ENCODE data around the gene KLK10. TPM values are rescaled to one million over a fixed set of nuclear protein-coding genes. Genes with fewer than 3 reads are reported as not detected.

Gene KLK10
- not detected for polyA plus RNA-seq (2012; ENCODE audit: missing spikeins)

GRCh38 chr19:51019544-51019925, at the start of gene KLK10:
TSS of gene KLK10 (minus strand) at chr19:51019709. CDS start at chr19:51019130, 579 bp downstream.
- TF ChIP-seq TAF1 (IDR thresholded peaks at IDR 0.05; ENCODE audit: borderline replicate concordance, low read depth, low read length): no peak
- TF ChIP-seq POLR2A (IDR thresholded peaks at IDR 0.05; ENCODE audit: low read depth, low read length): no peak
- no peak for TF ChIP-seq POLR2AphosphoS5 (IDR thresholded peaks at IDR 0.05; ENCODE audit: low read depth, low read length)
- no peak for DNase-seq (ENCODE audit: insufficient read length)
- FAIRE-seq: no peak

- FAIRE-seq (no peak), DNase-seq (ENCODE audit: insufficient read length) (no peak)
- TF ChIP-seq POLR2A (IDR thresholded peaks at IDR 0.05; ENCODE audit: low read depth, low read length) (no peak), POLR2AphosphoS5 (IDR thresholded peaks at IDR 0.05; ENCODE audit: low read depth, low read length) (no peak), TAF1 (IDR thresholded peaks at IDR 0.05; ENCODE audit: borderline replicate concordance, low read depth, low read length) (no peak)
Observed at GRCh38 chr19:51066393-51067186, 47.1 kb upstream of the KLK10 start.

GRCh38 chr19:51065221-51065960, 45.9 kb upstream of the KLK10 start:
- no peak for FAIRE-seq
- DNase-seq (ENCODE audit: insufficient read length): no peak
- TF ChIP-seq TAF1 (IDR thresholded peaks at IDR 0.05; ENCODE audit: borderline replicate concordance, low read depth, low read length) (no peak), POLR2AphosphoS5 (IDR thresholded peaks at IDR 0.05; ENCODE audit: low read depth, low read length) (no peak), POLR2A (IDR thresholded peaks at IDR 0.05; ENCODE audit: low read depth, low read length) (no peak)

GRCh38 chr19:51064534-51065220, 45.2 kb upstream of the KLK10 start, which contains the start of gene KLK13:
TSS of gene KLK13 (minus strand) at chr19:51065092. CDS start at chr19:51065067, 25 bp downstream.
- no peak for FAIRE-seq
- DNase-seq (ENCODE audit: insufficient read length): no peak
- TF ChIP-seq TAF1 (IDR thresholded peaks at IDR 0.05; ENCODE audit: borderline replicate concordance, low read depth, low read length) (no peak), POLR2AphosphoS5 (IDR thresholded peaks at IDR 0.05; ENCODE audit: low read depth, low read length) (no peak), POLR2A (IDR thresholded peaks at IDR 0.05; ENCODE audit: low read depth, low read length) (no peak)

- DNase-seq (ENCODE audit: insufficient read length) (no peak), FAIRE-seq (no peak)
- no peak for TF ChIP-seq POLR2A (IDR thresholded peaks at IDR 0.05; ENCODE audit: low read depth, low read length)
Observed at GRCh38 chr19:51063664-51064063, 44.2 kb upstream of the KLK10 start.

GRCh38 chr19:51060973-51061372, 41.5 kb upstream of the KLK10 start:
- no peak for DNase-seq (ENCODE audit: insufficient read length)
- FAIRE-seq: no peak
- TF ChIP-seq POLR2AphosphoS5 (IDR thresholded peaks at IDR 0.05; ENCODE audit: low read depth, low read length): no peak
- TF ChIP-seq POLR2A (IDR thresholded peaks at IDR 0.05; ENCODE audit: low read depth, low read length): no peak
- no peak for TF ChIP-seq TAF1 (IDR thresholded peaks at IDR 0.05; ENCODE audit: borderline replicate concordance, low read depth, low read length)

GRCh38 chr19:51060336-51060735, 40.8 kb upstream of the KLK10 start:
- no peak for FAIRE-seq
- TF ChIP-seq POLR2AphosphoS5 (IDR thresholded peaks at IDR 0.05; ENCODE audit: low read depth, low read length) (no peak), TAF1 (IDR thresholded peaks at IDR 0.05; ENCODE audit: borderline replicate concordance, low read depth, low read length) (no peak), POLR2A (IDR thresholded peaks at IDR 0.05; ENCODE audit: low read depth, low read length) (no peak)

GRCh38 chr19:51059715-51060114, 40.2 kb upstream of the KLK10 start:
- FAIRE-seq: no peak
- no peak for DNase-seq (ENCODE audit: insufficient read length)

More at GRCh38 chr19:51060336-51060735, 40.8 kb upstream of the KLK10 start:
- no peak for DNase-seq (ENCODE audit: insufficient read length)

GRCh38 chr19:51055866-51056265, 36.4 kb upstream of the KLK10 start:
- no peak for TF ChIP-seq TAF1 (IDR thresholded peaks at IDR 0.05; ENCODE audit: borderline replicate concordance, low read depth, low read length)
- TF ChIP-seq POLR2AphosphoS5 (IDR thresholded peaks at IDR 0.05; ENCODE audit: low read depth, low read length): no peak
- no peak for TF ChIP-seq POLR2A (IDR thresholded peaks at IDR 0.05; ENCODE audit: low read depth, low read length)
- FAIRE-seq: no peak
- DNase-seq (ENCODE audit: insufficient read length): no peak

More at GRCh38 chr19:51059715-51060114, 40.2 kb upstream of the KLK10 start:
- TF ChIP-seq POLR2AphosphoS5 (IDR thresholded peaks at IDR 0.05; ENCODE audit: low read depth, low read length) (no peak), TAF1 (IDR thresholded peaks at IDR 0.05; ENCODE audit: borderline replicate concordance, low read depth, low read length) (no peak), POLR2A (IDR thresholded peaks at IDR 0.05; ENCODE audit: low read depth, low read length) (no peak)

GRCh38 chr19:51047031-51047335, 27.5 kb upstream of the KLK10 start:
- DNase-seq (ENCODE audit: insufficient read length) (no peak), FAIRE-seq (no peak)
- TF ChIP-seq POLR2AphosphoS5 (IDR thresholded peaks at IDR 0.05; ENCODE audit: low read depth, low read length) (no peak), POLR2A (IDR thresholded peaks at IDR 0.05; ENCODE audit: low read depth, low read length) (no peak), TAF1 (IDR thresholded peaks at IDR 0.05; ENCODE audit: borderline replicate concordance, low read depth, low read length) (no peak)

- FAIRE-seq (no peak), DNase-seq (ENCODE audit: insufficient read length) (no peak)
- TF ChIP-seq TAF1 (IDR thresholded peaks at IDR 0.05; ENCODE audit: borderline replicate concordance, low read depth, low read length): no peak
- TF ChIP-seq POLR2AphosphoS5 (IDR thresholded peaks at IDR 0.05; ENCODE audit: low read depth, low read length): no peak
- no peak for TF ChIP-seq POLR2A (IDR thresholded peaks at IDR 0.05; ENCODE audit: low read depth, low read length)
Observed at GRCh38 chr19:51044327-51044726, 24.8 kb upstream of the KLK10 start.
